Measurements from ENCODE around the gene WDR33.

- TF ChIP-seq CTCF (IDR thresholded peaks at IDR 0.05; ENCODE audit: low read depth, low read length, missing input control) (no peak), TAF1 (conservative IDR thresholded peaks at IDR 0.05) (peak; percentile 98), NR2F2 (IDR thresholded peaks at IDR 0.05) (peak; percentile 24), MAX (IDR thresholded peaks at IDR 0.05) (no peak), FOXA1 (IDR thresholded peaks at IDR 0.05) (no peak), RXRA (IDR thresholded peaks at IDR 0.05) (no peak), FOXA2 (IDR thresholded peaks at IDR 0.05) (no peak), REST (IDR thresholded peaks at IDR 0.05) (peak; percentile 89), JUND (IDR thresholded peaks at IDR 0.05) (no peak), ZBTB33 (IDR thresholded peaks at IDR 0.05) (no peak), ATF3 (IDR thresholded peaks at IDR 0.05) (no peak)
These were observed 109.7 kb downstream of the WDR33 start, which contains the start of gene SFT2D3 for GRCh38 chr2:127701193-127701650.

Data from liver (tissue), 3 donors.